Activated T-helper 1 cell treated with Interleukin-2 at 50 U/mL for 16 hours (primary cell): Measurements from ENCODE around the gene CACUL1.
"Not testable (repeated sequence)": the region's sequence is repeated elsewhere in the genome, so short reads cannot be mapped to it uniquely, and the experiment has no call there.

Experiments used
- DNase-seq: peaks from one replicate; pipeline ENCODE4 v3.0.0-alpha.2; 2020; ENCODE audit warnings: low read depth

CACUL1 gene

GRCh38 chr10:118754556-118755423, at the start of gene CACUL1:
CACUL1 (minus strand) TSS chr10:118754970; CDS start chr10:118754762, 208 bp downstream.
- peak; percentile 100 for DNase-seq

- DNase-seq, result no peak
Observed at GRCh38 chr10:118804262-118804773, 49.5 kb upstream of the CACUL1 start.

DNA sequence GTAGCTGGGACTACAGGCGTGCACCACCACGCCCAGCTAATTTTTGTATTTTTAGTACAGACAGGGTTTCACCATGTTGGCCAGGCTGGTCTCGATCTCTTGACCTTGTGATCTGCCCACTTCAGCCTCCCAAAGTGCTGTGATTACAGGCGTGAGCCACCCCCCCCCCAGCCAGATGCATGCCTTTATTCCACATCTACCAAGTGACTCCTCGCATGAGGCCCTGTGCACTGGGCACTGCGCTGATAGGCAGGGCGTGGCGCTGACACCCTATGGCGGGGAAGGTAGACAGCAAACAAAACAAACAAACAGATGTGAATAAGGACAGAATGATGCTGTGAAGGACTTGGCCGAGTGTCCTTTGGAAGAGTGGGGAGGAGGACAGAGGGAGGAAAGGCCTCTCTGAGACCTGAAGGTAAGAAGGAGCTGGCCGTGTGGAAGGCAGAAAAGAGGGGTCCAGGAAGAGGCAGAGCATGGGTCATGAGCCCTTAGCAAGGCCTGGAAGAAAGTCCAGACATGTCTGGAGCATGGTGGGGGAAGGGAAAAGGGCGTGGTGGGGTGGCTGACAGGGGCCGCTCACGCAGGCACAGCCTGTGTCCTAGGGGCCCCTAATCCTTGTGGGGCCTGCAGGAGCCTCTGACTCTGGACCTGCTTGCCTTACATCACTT, 47.5 kb upstream of the CACUL1 start:
- DNase-seq, result no peak

- no peak for DNase-seq
Observed at GRCh38 chr10:118800920-118801319, 46.1 kb upstream of the CACUL1 start.

- DNase-seq, result no peak
Observed at GRCh38 chr10:118799777-118800176, 45.0 kb upstream of the CACUL1 start.

DNA sequence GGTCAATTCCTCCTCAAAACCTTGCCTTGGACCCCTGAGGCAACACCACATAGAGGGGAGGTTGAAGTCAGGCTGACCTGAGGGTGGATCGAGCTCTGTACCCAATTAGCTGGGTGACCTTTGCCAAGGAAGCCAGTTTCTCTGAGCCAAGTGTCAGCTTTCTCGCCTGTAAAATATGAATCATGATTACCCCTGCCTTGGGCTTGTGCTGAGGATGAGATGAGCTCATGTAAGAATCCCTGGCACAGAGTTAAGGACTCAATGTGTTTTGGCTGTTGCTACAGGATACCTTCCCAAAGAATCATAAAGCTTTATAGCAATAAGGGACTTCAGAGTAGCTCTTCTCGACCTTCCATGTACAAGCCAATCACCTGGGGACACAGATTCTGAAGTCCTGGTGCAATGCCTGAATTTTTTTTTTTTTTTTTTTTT, 43.5 kb upstream of the CACUL1 start:
- DNase-seq, result no peak

- not testable (repeated sequence) for DNase-seq
Observed at GRCh38 chr10:118794971-118795370, 40.2 kb upstream of the CACUL1 start.

DNA sequence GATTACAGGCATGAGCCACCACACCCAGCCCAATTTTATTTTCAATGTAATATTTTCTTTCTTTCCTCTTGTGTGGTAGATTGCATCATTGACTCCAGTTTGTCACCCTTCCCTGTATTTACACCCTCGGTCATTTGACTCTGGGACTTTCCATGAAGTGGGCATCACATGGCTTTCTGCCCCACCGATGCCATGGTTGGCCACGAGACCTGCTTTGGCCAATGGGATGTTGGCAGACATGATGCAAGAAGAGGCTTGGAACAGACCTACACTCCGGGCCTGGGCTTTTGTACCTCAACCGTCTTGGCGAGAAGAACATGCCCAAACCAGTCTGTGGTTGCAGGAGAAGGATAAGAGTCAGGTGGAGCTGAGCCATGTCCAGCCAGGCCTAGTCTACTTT, 38.8 kb upstream of the CACUL1 start:
- no peak for DNase-seq

DNA sequence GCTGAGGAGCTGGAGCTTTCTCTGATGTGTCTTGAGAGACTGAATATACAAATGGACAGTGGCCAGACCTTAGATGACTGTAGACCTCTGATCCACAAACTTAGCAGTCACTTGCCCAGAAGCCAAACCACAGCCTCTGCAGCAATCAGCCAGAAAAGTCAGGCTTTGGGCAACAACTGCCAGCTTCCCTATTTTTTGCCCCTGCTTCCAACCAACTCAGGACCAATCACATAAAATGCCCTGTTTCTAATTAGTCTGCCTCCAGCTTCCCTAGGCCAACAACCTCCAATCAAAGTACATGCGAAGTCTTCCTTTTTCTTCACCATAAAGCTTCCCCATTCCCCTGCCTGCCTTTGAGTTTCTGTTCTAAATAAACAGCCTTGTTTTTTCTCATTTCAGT, 37.8 kb upstream of the CACUL1 start:
- no peak for DNase-seq

- no peak for DNase-seq
Observed at GRCh38 chr10:118790058-118790457, 35.3 kb upstream of the CACUL1 start.

DNA sequence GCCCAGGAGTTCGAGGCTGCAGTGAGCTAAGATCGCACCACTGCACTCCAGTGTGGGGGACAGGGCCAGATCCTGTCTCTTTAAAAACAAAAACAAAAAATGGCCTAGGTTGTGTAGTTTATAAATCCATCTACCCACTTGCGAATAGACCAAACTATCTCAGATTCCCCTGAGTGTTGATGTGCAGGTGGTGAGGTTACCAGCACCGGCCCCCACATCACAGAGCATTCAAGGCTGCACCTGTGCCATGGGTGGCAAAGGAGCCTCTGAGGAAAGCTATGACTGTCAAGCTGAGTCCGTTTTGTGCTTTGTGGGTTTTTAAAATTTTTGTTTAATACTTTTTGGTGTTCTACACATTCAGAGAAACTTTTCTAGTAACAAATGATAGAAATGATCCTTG, 30.8 kb upstream of the CACUL1 start:
- DNase-seq, result no peak

DNA sequence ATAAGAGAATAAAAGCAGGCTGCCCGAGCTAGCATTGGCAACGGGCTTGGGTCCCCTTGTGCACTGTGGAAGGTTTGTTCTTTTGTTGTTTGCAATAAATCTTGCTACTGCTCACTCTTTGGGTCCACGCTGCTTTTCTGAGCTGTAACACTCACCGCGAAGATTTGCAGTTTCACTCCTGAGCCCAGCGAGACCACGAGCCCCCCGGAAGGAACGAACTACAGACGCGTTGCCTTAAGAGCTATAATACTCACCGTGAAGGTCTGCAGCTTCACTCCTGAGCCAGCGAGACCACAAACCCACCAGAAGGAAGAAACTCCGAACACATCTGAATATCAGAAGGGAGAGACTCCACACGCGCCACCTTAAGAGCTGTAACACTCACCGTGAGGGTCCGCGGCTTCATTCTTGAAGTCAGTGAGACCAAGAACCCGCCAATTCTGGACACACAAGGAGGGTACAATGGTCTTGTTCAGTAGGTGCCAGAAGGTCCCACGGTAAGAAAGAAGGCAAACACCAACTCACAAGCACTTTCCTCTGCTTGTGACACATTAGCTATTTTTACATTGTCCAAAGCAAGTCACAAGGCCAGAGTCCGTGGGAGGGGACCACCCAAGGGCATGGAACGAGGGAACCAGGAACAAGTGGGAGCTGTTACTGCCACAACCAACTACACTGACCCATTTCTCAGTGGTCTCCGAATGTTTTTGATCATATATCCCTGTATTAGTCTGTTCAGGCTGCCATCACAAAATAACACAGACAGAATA, 29.2 kb upstream of the CACUL1 start:
- DNase-seq, result no peak

DNA sequence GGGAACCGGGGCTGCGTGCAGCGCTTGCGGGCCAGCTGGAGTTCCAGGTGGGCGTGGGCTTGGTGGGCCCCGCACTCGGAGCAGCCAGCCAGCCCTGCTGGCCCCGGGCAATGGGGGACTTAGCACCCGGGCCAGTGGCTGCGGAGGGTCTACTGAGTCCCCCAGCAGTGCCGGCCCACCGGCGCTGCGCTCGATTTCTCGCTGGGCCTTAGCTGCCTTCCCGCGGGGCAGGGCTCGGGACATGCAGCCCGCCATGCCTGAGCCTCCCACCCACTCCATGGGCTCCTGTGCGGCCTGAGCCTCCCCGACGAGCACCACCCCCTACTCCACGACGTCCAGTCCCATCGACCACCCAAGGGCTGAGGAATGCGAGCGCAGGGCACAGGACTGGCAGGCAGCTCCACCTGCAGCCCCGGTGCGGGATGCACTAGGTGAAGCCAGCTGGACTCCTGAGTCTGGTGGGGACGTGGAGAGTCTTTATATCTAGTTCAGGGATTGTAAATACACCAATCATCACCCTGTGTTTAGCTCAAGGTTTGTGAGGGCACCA, 28.2 kb upstream of the CACUL1 start:
- not testable (repeated sequence) for DNase-seq

DNA sequence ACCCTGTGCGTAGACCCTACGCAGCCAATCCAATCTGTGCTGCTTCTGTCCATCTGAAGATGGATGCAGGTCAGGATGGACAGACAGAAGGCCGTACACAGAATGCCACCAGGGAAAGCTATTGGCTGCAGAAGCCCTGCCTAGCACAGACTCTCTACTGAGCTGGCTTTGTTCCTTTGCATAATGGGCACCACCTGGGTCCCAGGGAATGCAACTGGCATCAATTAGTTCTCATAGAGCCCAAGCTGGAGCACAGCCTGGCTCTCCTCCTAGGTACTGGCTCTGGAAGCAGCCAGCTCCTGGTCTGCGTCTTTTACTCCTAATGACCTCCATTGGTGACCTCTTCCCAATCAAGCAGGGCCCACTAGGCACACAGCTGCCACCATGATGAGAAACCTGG, 26.8 kb upstream of the CACUL1 start:
- no peak for DNase-seq

GRCh38 chr10:118778727-118779126, 24.0 kb upstream of the CACUL1 start:
- no peak for DNase-seq

- no peak for DNase-seq
Observed at GRCh38 chr10:118776960-118777359, 22.2 kb upstream of the CACUL1 start.

GRCh38 chr10:118776033-118776432, 21.3 kb upstream of the CACUL1 start:
- no peak for DNase-seq

DNA sequence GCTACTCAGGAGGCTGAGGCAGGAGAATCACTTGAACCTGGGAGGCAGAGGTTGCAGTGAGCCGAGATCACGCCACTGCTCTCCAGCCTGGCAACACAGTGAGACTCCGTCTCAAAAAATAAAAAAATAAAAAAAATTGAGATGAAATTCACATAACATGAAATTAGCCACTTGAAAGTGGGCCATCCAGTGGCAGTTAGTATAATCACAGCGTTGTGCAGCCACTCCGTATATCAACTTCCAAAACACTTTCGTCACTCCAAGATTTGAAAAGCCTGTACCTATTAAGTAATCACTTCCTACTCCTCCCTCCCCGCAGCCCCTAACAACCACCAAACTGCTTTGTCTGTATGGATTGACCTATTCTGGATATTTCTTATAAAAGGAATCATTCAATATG, 20.7 kb upstream of the CACUL1 start:
- no peak for DNase-seq

- no peak for DNase-seq
Observed at GRCh38 chr10:118773041-118773440, 18.3 kb upstream of the CACUL1 start.

GRCh38 chr10:118771976-118772375, 17.2 kb upstream of the CACUL1 start:
- no peak for DNase-seq

DNA sequence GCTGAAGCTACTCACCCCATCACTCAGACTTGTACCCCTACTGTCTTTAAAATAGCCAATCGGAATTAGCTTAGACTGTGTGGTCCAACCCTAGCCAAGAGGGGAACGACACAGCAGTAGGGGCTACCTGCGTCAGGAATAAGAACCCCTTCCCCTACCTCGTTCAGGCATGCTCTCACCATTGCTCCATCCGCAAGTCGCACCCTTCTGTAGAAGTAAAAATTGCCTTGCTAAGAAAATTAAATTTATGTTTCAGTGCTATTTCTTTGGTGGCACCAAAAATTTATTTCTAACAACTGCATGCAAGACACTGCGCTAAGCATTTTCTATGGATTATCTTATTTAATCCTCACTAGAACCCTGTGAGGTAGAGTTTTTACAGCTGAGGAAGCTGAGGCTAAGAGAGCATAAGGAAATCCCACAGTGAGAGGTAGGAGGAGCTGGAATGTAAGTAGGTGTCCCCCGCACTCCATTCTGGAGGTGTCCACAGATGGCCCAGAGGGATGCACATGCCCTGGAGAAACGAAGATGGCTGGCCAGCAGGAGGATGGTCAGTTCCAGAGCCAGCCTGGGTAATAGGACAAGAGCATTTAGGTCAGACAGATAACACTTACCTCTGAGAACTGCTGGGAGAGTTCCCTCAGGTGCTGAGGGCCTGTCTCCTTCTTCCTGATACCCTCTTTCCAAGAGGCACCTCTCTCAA, 15.3 kb upstream of the CACUL1 start:
- no peak for DNase-seq
